ENCODE data around the gene MAF.

MAF gene

GRCh38 chr16:79618041-79618691, 17.6 kb upstream of the MAF start:
- no peak for TF ChIP-seq CTCF (IDR thresholded peaks at IDR 0.05)
- TF ChIP-seq ZFX (IDR thresholded peaks at IDR 0.05; ENCODE audit: borderline replicate concordance), result no peak
- H3K27ac ChIP-seq, result no peak overlapping the region

- TF ChIP-seq CTCF (IDR thresholded peaks at IDR 0.05) (no peak), ZFX (IDR thresholded peaks at IDR 0.05; ENCODE audit: borderline replicate concordance) (no peak)
- H3K27ac ChIP-seq, result no peak overlapping the region
Observed at GRCh38 chr16:79613009-79613408, 12.5 kb upstream of the MAF start.

GRCh38 chr16:79612207-79612606, 11.7 kb upstream of the MAF start:
- no peak overlapping the region for H3K27ac ChIP-seq
- no peak for TF ChIP-seq ZFX (IDR thresholded peaks at IDR 0.05; ENCODE audit: borderline replicate concordance)
- no peak for TF ChIP-seq CTCF (IDR thresholded peaks at IDR 0.05)

GRCh38 chr16:79610771-79611170, 10.2 kb upstream of the MAF start:
- TF ChIP-seq ZFX (IDR thresholded peaks at IDR 0.05; ENCODE audit: borderline replicate concordance) (no peak), CTCF (IDR thresholded peaks at IDR 0.05) (no peak)
- no peak overlapping the region for H3K27ac ChIP-seq

GRCh38 chr16:79609861-79610260, 9.3 kb upstream of the MAF start:
- no peak for TF ChIP-seq ZFX (IDR thresholded peaks at IDR 0.05; ENCODE audit: borderline replicate concordance)
- no peak for TF ChIP-seq CTCF (IDR thresholded peaks at IDR 0.05)
- no peak overlapping the region for H3K27ac ChIP-seq

- no peak overlapping the region for H3K27ac ChIP-seq
- no peak for TF ChIP-seq CTCF (IDR thresholded peaks at IDR 0.05)
- no peak for TF ChIP-seq ZFX (IDR thresholded peaks at IDR 0.05; ENCODE audit: borderline replicate concordance)
Observed at GRCh38 chr16:79608976-79609375, 8.4 kb upstream of the MAF start.

GRCh38 chr16:79607587-79607986, 7.0 kb upstream of the MAF start:
- no peak for TF ChIP-seq CTCF (IDR thresholded peaks at IDR 0.05)
- TF ChIP-seq ZFX (IDR thresholded peaks at IDR 0.05; ENCODE audit: borderline replicate concordance), result no peak
- no peak overlapping the region for H3K27ac ChIP-seq
